ENCODE results near the gene PAIP2.

GRCh38 chr5:139343476-139343875 is 1.8 kb downstream of the PAIP2 start:
- no peak for TF ChIP-seq CTCF (IDR thresholded peaks at IDR 0.05)
- no peak for TF ChIP-seq POLR2A (IDR thresholded peaks at IDR 0.05)

All from testis (tissue), 2 donors.